H1 (cell line): Measurements from ENCODE around the gene CCNT2. TPM values are rescaled to one million over a fixed set of nuclear protein-coding genes. Genes with fewer than 3 reads are reported as not detected.

Experiments used
- CTCF ChIA-PET: fragments of 300-600 bp; sonication (Branson Sonifier 250); formaldehyde crosslinking; loops from one replicate; lab custom pipeline; 2021; ENCODE audit not compliant: partially characterized antibody; lab: Charles Lee
- POLR2A ChIA-PET: fragments of 300-600 bp; sonication (Branson Sonifier 250); formaldehyde crosslinking; loops from one replicate; lab custom pipeline; 2021; ENCODE audit warnings: inconsistent platforms; ENCODE audit not compliant: partially characterized antibody; lab: Charles Lee
- DNase-seq, 2 experiments: peaks; one replicate each; pipeline versions ENCODE4 v3.0.0 to v3.0.0-alpha.2; 2010 to 2022; ENCODE audit warnings: low spot score in 2 of 2, low read depth in 1 of 2, mixed read lengths in 1 of 2
- FAIRE-seq: peaks from 2 replicates; lab custom pipeline; 2011; peaks lifted over from hg19 to GRCh38; lab: Jason Lieb, UNC
- H2AFZ ChIP-seq: 2 replicates; pipeline ENCODE4 v1.8.1; 2012; ENCODE audit warnings: low read length, inconsistent platforms
- H2AK5ac ChIP-seq: 2 replicates; pipeline ENCODE4 v1.6.1; 2013; ENCODE audit warnings: low read depth, low read length
- H2BK120ac ChIP-seq: replicated peaks from 2 replicates; pipeline ENCODE3; 2013; ENCODE audit warnings: low read depth, low read length, inconsistent platforms
- H2BK12ac ChIP-seq: 2 replicates; pipeline ENCODE4 v1.6.1; 2013; ENCODE audit warnings: low read depth, low read length
- H2BK15ac ChIP-seq: 2 replicates; pipeline ENCODE4 v1.6.1; 2013; ENCODE audit warnings: low read length
- H2BK20ac ChIP-seq: 2 replicates; pipeline ENCODE4 v1.6.1; 2013; ENCODE audit warnings: low read length
- H2BK5ac ChIP-seq: 2 replicates; pipeline ENCODE4 v1.6.1; 2013; ENCODE audit warnings: low read depth, low read length
- H3K14ac ChIP-seq: 2 replicates; pipeline ENCODE4 v1.6.1; 2013; ENCODE audit warnings: inconsistent platforms; ENCODE audit not compliant: insufficient read length
- H3K18ac ChIP-seq: 2 replicates; pipeline ENCODE4 v1.6.1; 2013; ENCODE audit warnings: low read length; ENCODE audit errors: extremely low read depth
- H3K23ac ChIP-seq: 2 replicates; pipeline ENCODE4 v1.6.1; 2013; ENCODE audit warnings: inconsistent platforms; ENCODE audit not compliant: insufficient read length
- H3K23me2 ChIP-seq: 2 replicates; pipeline ENCODE4 v1.6.1; 2013; ENCODE audit warnings: low read depth, low read length
- H3K27ac ChIP-seq: 2 replicates; pipeline ENCODE4 v1.6.1; 2011; ENCODE audit warnings: low read depth, low read length, inconsistent platforms
- H3K27me3 ChIP-seq, 4 experiments: replicated peaks in 1 of 4; 1 replicate in 1 of 4; 2 replicates in 3 of 4; pipeline versions ENCODE4 v1.6.1 to v1.8.1; 2011 to 2013; ENCODE audit warnings: low read length in 3 of 4, mild to moderate bottlenecking in 3 of 4, inconsistent platforms in 2 of 4, mixed read lengths in 2 of 4, moderate library complexity in 1 of 4; ENCODE audit not compliant: control insufficient read depth in 3 of 4, insufficient read depth in 3 of 4; ENCODE audit errors: extremely low read depth in 1 of 4
- H3K36me3 ChIP-seq, 4 experiments: 2 replicates each; pipeline versions ENCODE4 v1.6.1 to v1.8.1; 2011 to 2013; ENCODE audit warnings: mild to moderate bottlenecking in 4 of 4, low read length in 3 of 4, moderate library complexity in 2 of 4, control low read depth in 1 of 4, inconsistent platforms in 1 of 4; ENCODE audit not compliant: insufficient read depth in 4 of 4, control insufficient read depth in 2 of 4
- H3K4ac ChIP-seq: replicated peaks from 2 replicates; pipeline ENCODE3; 2013; ENCODE audit warnings: low read length, low read depth, mixed read lengths, inconsistent platforms; ENCODE audit not compliant: insufficient read length
- H3K4me1 ChIP-seq, 4 experiments: replicated peaks in 1 of 4; 1 replicate in 1 of 4; 2 replicates in 3 of 4; pipeline versions ENCODE4 v1.6.1 to v1.8.1; 2011 to 2013; ENCODE audit warnings: low read length in 3 of 4, inconsistent platforms in 2 of 4, mixed read lengths in 1 of 4; ENCODE audit not compliant: insufficient read depth in 4 of 4, control insufficient read depth in 3 of 4
- H3K4me2 ChIP-seq, 2 experiments: 2 replicates each; pipeline versions ENCODE4 v1.6.1 to v1.8.1; 2011 to 2013; ENCODE audit warnings: low read depth in 2 of 2, low read length in 2 of 2, control low read depth in 1 of 2, inconsistent platforms in 1 of 2, mild to moderate bottlenecking in 1 of 2; ENCODE audit not compliant: insufficient read depth in 1 of 2
- H3K4me3 ChIP-seq, 4 experiments: fragments of 200-600, 300-600 bp in 1 of 4; sonication (generic), shearing (Covaris generic), sonication (Bioruptor Twin) in 1 of 4; 2 replicates each; pipeline versions ENCODE4 v1.5.1 to v1.8.1; 2011 to 2016; ENCODE audit warnings: low read length in 4 of 4, low read depth in 3 of 4, control low read depth in 2 of 4, inconsistent platforms in 2 of 4, mild to moderate bottlenecking in 2 of 4, mixed read lengths in 1 of 4, moderate library complexity in 1 of 4; ENCODE audit not compliant: insufficient read depth in 2 of 4; ENCODE audit errors: extremely low read depth in 1 of 4
- H3K56ac ChIP-seq: replicated peaks from 2 replicates; pipeline ENCODE3; 2013; ENCODE audit warnings: low read depth, mild to moderate bottlenecking, mixed read lengths, low read length, inconsistent platforms; ENCODE audit not compliant: insufficient read length
- H3K79me1 ChIP-seq: 2 replicates; pipeline ENCODE4 v1.6.1; 2013; ENCODE audit warnings: low read depth, low read length, control low read depth
- H3K79me2 ChIP-seq, 2 experiments: 2 replicates each; pipeline versions ENCODE4 v1.6.1 to v1.8.1; 2012 to 2013; ENCODE audit warnings: low read length in 2 of 2, mild to moderate bottlenecking in 2 of 2, inconsistent platforms in 1 of 2; ENCODE audit not compliant: insufficient read depth in 2 of 2, control insufficient read depth in 1 of 2
- H3K9ac ChIP-seq, 4 experiments: replicated peaks in 1 of 4; 1 replicate in 1 of 4; 2 replicates in 3 of 4; pipeline versions ENCODE4 v1.6.1 to v1.8.1; 2011 to 2013; ENCODE audit warnings: low read depth in 3 of 4, low read length in 3 of 4, control low read depth in 2 of 4, mild to moderate bottlenecking in 2 of 4, moderate library complexity in 2 of 4, inconsistent platforms in 1 of 4; ENCODE audit errors: extremely low read depth in 1 of 4
- H3K9me3 ChIP-seq, 2 experiments: 2 replicates each; pipeline versions ENCODE4 v1.6.1 to v1.8.1; 2012 to 2013; ENCODE audit warnings: mild to moderate bottlenecking in 2 of 2, moderate library complexity in 2 of 2, control low read depth in 1 of 2, inconsistent platforms in 1 of 2, low read depth in 1 of 2, low read length in 1 of 2, mixed read lengths in 1 of 2; ENCODE audit not compliant: insufficient read depth in 2 of 2
- H4K20me1 ChIP-seq, 2 experiments: replicated peaks in 1 of 2; 2 replicates each; pipeline versions ENCODE3 to v1.8.1; 2011 to 2013; ENCODE audit warnings: inconsistent platforms in 2 of 2, low read length in 2 of 2, mild to moderate bottlenecking in 1 of 2; ENCODE audit not compliant: insufficient read depth in 2 of 2, control insufficient read depth in 1 of 2
- H4K5ac ChIP-seq: 2 replicates; pipeline ENCODE4 v1.6.1; 2013; ENCODE audit warnings: low read length, low read depth, mixed read lengths, inconsistent platforms; ENCODE audit not compliant: insufficient read length
- H4K8ac ChIP-seq: 2 replicates; pipeline ENCODE4 v1.8.0; 2013; ENCODE audit warnings: mild to moderate bottlenecking, moderate library complexity, low read length, inconsistent platforms; ENCODE audit not compliant: insufficient read depth; ENCODE audit errors: extremely low read depth
- H4K91ac ChIP-seq: replicated peaks from 2 replicates; pipeline ENCODE3; 2013; ENCODE audit warnings: low read length, mixed read lengths, inconsistent platforms; ENCODE audit not compliant: insufficient read length
- BRCA1 ChIP-seq: IDR thresholded peaks from 2 replicates; pipeline ENCODE4 v1.6.1; 2012; ENCODE audit warnings: low read depth, low read length, improper control_type of control experiment
- CHD1 ChIP-seq: IDR thresholded peaks from 2 replicates; pipeline ENCODE4 v1.6.1; 2012; ENCODE audit warnings: low read depth, low read length, improper control_type of control experiment
- EZH2 ChIP-seq: fragments of 200-600 bp; sonication (generic); IDR thresholded peaks from 2 replicates; pipeline ENCODE4 v1.7.1; 2012; ENCODE audit warnings: low read depth, mild to moderate bottlenecking, moderate library complexity, low read length, inconsistent platforms; ENCODE audit not compliant: severe bottlenecking
- HDAC2 ChIP-seq, 2 experiments: fragments of 300-600 bp in 1 of 2; sonication (generic) in 1 of 2; IDR thresholded peaks; 2 replicates each; pipeline ENCODE4 v1.6.1; 2011 to 2012; ENCODE audit warnings: low read depth in 2 of 2, low read length in 2 of 2, mild to moderate bottlenecking in 2 of 2, moderate library complexity in 2 of 2, borderline replicate concordance in 1 of 2, inconsistent platforms in 1 of 2
- JUND ChIP-seq: IDR thresholded peaks from 2 replicates; pipeline ENCODE4 v1.6.1; 2011; ENCODE audit warnings: mild to moderate bottlenecking, improper control_type of control experiment, low read length
- KDM5A ChIP-seq: fragments of 200-600 bp; IDR thresholded peaks from 2 replicates; pipeline ENCODE4 v1.7.1; 2012; ENCODE audit warnings: mild to moderate bottlenecking, low read length, inconsistent platforms, mixed read lengths
- POLR2AphosphoS5 ChIP-seq: IDR thresholded peaks from 2 replicates; pipeline ENCODE4 v1.6.1; 2011; ENCODE audit warnings: low read depth, low read length
- SIRT6 ChIP-seq: IDR thresholded peaks from one replicate; pipeline ENCODE4 v1.7.1; 2012; ENCODE audit warnings: low read length, inconsistent platforms
- SUZ12 ChIP-seq: fragments of 200-600 bp; sonication (generic); IDR thresholded peaks from 2 replicates; pipeline ENCODE4 v1.6.1; 2012; ENCODE audit warnings: mild to moderate bottlenecking, inconsistent platforms, low read length, moderate library complexity, mixed read lengths
- USF2 ChIP-seq: IDR thresholded peaks from 2 replicates; pipeline ENCODE4 v1.6.1; 2011; ENCODE audit warnings: low read length, improper control_type of control experiment
- WGBS, 2 experiments: shearing (Covaris generic) in 1 of 2; methylation state at CpG; one replicate each; pipeline versions ENCODE4 v1.1.6 to v1.1.7; 2013 to 2015; ENCODE audit warnings: low lambda C conversion rate in 2 of 2, mixed read lengths in 2 of 2, inconsistent platforms in 1 of 2, low coverage in 1 of 2, missing lambda C conversion rate in 1 of 2; ENCODE audit not compliant: insufficient replicate concordance in 2 of 2, insufficient coverage in 1 of 2, insufficient read length in 1 of 2; ENCODE audit errors: extremely low coverage in 1 of 2, missing lambda C conversion rate in 1 of 2; 5-methylcytosine and 5-hydroxymethylcytosine counted together
- polyA plus RNA-seq, 7 experiments: library from polyadenylated mRNA; depleted of rRNA in 3 of 7; stranded (reverse) in 5 of 7; unstranded in 2 of 7; fragments of >200 nt in 5 of 7; fragments of 200-250 nt in 2 of 7; gene quantifications; 1 replicate in 5 of 7; 2 replicates in 1 of 7; 4 replicates in 1 of 7; pipeline versions ENCODE4 v1.2.1 to v1.2.3, GENCODE V29; 2011 to 2013; ENCODE audit warnings: missing spikeins in 2 of 7, mixed read lengths in 2 of 7
- total RNA-seq: library from RNA; stranded (reverse); fragmentation: NEBNext Ultra II Directional; extraction: Animal tissue kit (Norgen Biotek cat#: 25700); gene quantifications from 2 replicates; pipeline ENCODE4 v1.2.1, GENCODE V29; 2021
- TF ChIP-seq, protein P1 (sequence below), 3 experiments: IDR thresholded peaks; 1 replicate in 2 of 3; 2 replicates in 1 of 3; pipeline versions ENCODE4 v1.5.1 to v1.6.1; 2011; ENCODE audit warnings: low read length in 3 of 3, mild to moderate bottlenecking in 3 of 3, inconsistent platforms in 2 of 3, low read depth in 1 of 3, moderate library complexity in 1 of 3; ENCODE audit not compliant: insufficient read depth in 1 of 3; ENCODE audit errors: control extremely low read depth in 1 of 3

CCNT2 gene
- total and polyA plus RNA-seq, 2 of the 8 experiments (the other 6 are each of a cell fraction or from before 2014, with no cell fraction given), result 13.0 to 39.7 TPM

- Histone ChIP-seq H3K23ac (no peak overlapping the region), H3K27me3 (no peaks in the 10 kb centered on the region), H4K8ac (no peak overlapping the region), H4K20me1 (peaks cover 0 to 9% of the 10 kb centered on the region in 2 experiments), H3K4me3 (no peak overlapping the region), H3K14ac (no peak overlapping the region), H2AFZ (no peak overlapping the region), H2BK12ac (no peak overlapping the region), H2BK5ac (no peak overlapping the region), H2AK5ac (no peak overlapping the region), H3K27ac (no peak overlapping the region), H3K9me3 (no peaks in the 10 kb centered on the region), H3K4ac (no peak overlapping the region), H3K4me1 (no peaks in the 10 kb centered on the region), H4K91ac (no peak overlapping the region), H2BK20ac (no peak overlapping the region), H3K9ac (no peak overlapping the region), H3K56ac (no peak overlapping the region), H2BK120ac (no peak overlapping the region), H3K36me3 (peaks cover 14 to 86% (median 45%) of the 10 kb centered on the region in 4 experiments), H3K23me2 (no peaks in the 10 kb centered on the region), H3K4me2 (no peak overlapping the region), H4K5ac (no peak overlapping the region), H3K79me2 (peaks cover 0 to 5% of the 10 kb centered on the region in 2 experiments; a peak in 1 of 4 replicates), H3K79me1 (peaks cover 7% of the 10 kb centered on the region; the same call in 1 of the 2 replicates), H3K18ac (no peak overlapping the region), H2BK15ac (no peak overlapping the region)
- 88% methylated on average over 3 of the region's 3 CpGs; no CpG with 5 or more reads in 1 of the 2 experiments for WGBS, 2 experiments
- CTCF ChIA-PET, result no interaction called here
- DNase-seq (no peak), FAIRE-seq (no peak)
- POLR2A ChIA-PET, result no interaction called here
- TF ChIP-seq POLR2AphosphoS5 (no peak), SUZ12 (no peak), JUND (no peak), USF2 (no peak), BRCA1 (no peak), SIRT6 (no peak), KDM5A (no peak), HDAC2 (IDR thresholded peaks at IDR 0.05; ENCODE audit: borderline replicate concordance in 1 of 2, low read depth in 2 of 2, low read length in 2 of 2) (no peak), EZH2 (no peak), CHD1 (no peak)
- TF ChIP-seq, protein P1, sequence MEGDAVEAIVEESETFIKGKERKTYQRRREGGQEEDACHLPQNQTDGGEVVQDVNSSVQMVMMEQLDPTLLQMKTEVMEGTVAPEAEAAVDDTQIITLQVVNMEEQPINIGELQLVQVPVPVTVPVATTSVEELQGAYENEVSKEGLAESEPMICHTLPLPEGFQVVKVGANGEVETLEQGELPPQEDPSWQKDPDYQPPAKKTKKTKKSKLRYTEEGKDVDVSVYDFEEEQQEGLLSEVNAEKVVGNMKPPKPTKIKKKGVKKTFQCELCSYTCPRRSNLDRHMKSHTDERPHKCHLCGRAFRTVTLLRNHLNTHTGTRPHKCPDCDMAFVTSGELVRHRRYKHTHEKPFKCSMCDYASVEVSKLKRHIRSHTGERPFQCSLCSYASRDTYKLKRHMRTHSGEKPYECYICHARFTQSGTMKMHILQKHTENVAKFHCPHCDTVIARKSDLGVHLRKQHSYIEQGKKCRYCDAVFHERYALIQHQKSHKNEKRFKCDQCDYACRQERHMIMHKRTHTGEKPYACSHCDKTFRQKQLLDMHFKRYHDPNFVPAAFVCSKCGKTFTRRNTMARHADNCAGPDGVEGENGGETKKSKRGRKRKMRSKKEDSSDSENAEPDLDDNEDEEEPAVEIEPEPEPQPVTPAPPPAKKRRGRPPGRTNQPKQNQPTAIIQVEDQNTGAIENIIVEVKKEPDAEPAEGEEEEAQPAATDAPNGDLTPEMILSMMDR (IDR thresholded peaks at IDR 0.05; ENCODE audit: control extremely low read depth in 1 of 3, insufficient read depth in 1 of 3, low read depth in 1 of 3, low read length in 3 of 3), result no peak
Observed at GRCh38 chr2:134952608-134953007, 34.0 kb downstream of the CCNT2 start.
